Measurements from ENCODE around the gene KCNH8.

KCNH8 gene

GRCh38 chr3:19487386-19487785 lies 339.1 kb downstream of the KCNH8 start:
- no peaks in the 10 kb centered on the region for H3K27me3 ChIP-seq (ENCODE audit: insufficient read depth, low read length)
- WGBS, result 94% methylated on average over 6 of the region's 6 CpGs
- H3K9me3 ChIP-seq (ENCODE audit: insufficient read depth, low read depth, low read length), result no peaks in the 10 kb centered on the region
- no peak overlapping the region for H3K9ac ChIP-seq (ENCODE audit: low read depth, low read length)
- H3K4me1 ChIP-seq (ENCODE audit: insufficient read depth, low read length), result no peaks in the 10 kb centered on the region
- no peak overlapping the region for H3K27ac ChIP-seq (ENCODE audit: low read depth, low read length)
- H3K36me3 ChIP-seq (ENCODE audit: insufficient read depth, low read length), result no peaks in the 10 kb centered on the region
- H3K4me3 ChIP-seq (ENCODE audit: low read length), result no peak overlapping the region

- no peaks in the 10 kb centered on the region for H3K27me3 ChIP-seq (ENCODE audit: insufficient read depth, low read length)
- no peak overlapping the region for H3K4me3 ChIP-seq (ENCODE audit: low read length)
- H3K36me3 ChIP-seq (ENCODE audit: insufficient read depth, low read length), result no peaks in the 10 kb centered on the region
- no peaks in the 10 kb centered on the region for H3K9me3 ChIP-seq (ENCODE audit: insufficient read depth, low read depth, low read length)
- 95% methylated on average over 4 of the region's 4 CpGs for WGBS
- H3K4me1 ChIP-seq (ENCODE audit: insufficient read depth, low read length), result no peaks in the 10 kb centered on the region
- H3K9ac ChIP-seq (ENCODE audit: low read depth, low read length), result no peak overlapping the region
- no peak overlapping the region for H3K27ac ChIP-seq (ENCODE audit: low read depth, low read length)
Measured at GRCh38 chr3:19488939-19489338, 340.6 kb downstream of the KCNH8 start.

GRCh38 chr3:19489936-19490335 lies 341.6 kb downstream of the KCNH8 start:
- no peaks in the 10 kb centered on the region for H3K36me3 ChIP-seq (ENCODE audit: insufficient read depth, low read length)
- no peak overlapping the region for H3K9ac ChIP-seq (ENCODE audit: low read depth, low read length)
- H3K4me1 ChIP-seq (ENCODE audit: insufficient read depth, low read length), result no peaks in the 10 kb centered on the region
- 93% methylated on average over 13 of the region's 13 CpGs for WGBS
- H3K9me3 ChIP-seq (ENCODE audit: insufficient read depth, low read depth, low read length), result no peaks in the 10 kb centered on the region
- no peak overlapping the region for H3K4me3 ChIP-seq (ENCODE audit: low read length)
- no peak overlapping the region for H3K27ac ChIP-seq (ENCODE audit: low read depth, low read length)
- H3K27me3 ChIP-seq (ENCODE audit: insufficient read depth, low read length), result no peaks in the 10 kb centered on the region

- Histone ChIP-seq H3K4me1 (ENCODE audit: insufficient read depth, low read length) (no peaks in the 10 kb centered on the region), H3K4me3 (ENCODE audit: low read length) (no peak overlapping the region), H3K9me3 (ENCODE audit: insufficient read depth, low read depth, low read length) (no peaks in the 10 kb centered on the region), H3K27me3 (ENCODE audit: insufficient read depth, low read length) (no peaks in the 10 kb centered on the region), H3K9ac (ENCODE audit: low read depth, low read length) (no peak overlapping the region), H3K36me3 (ENCODE audit: insufficient read depth, low read length) (no peaks in the 10 kb centered on the region), H3K27ac (ENCODE audit: low read depth, low read length) (no peak overlapping the region)
- WGBS, result 92% methylated on average over 1 of the region's 1 CpG
Measured at GRCh38 chr3:19506171-19506570, 357.9 kb downstream of the KCNH8 start.

- Histone ChIP-seq H3K27me3 (ENCODE audit: insufficient read depth, low read length) (no peaks in the 10 kb centered on the region), H3K36me3 (ENCODE audit: insufficient read depth, low read length) (no peaks in the 10 kb centered on the region), H3K27ac (ENCODE audit: low read depth, low read length) (no peak overlapping the region), H3K4me3 (ENCODE audit: low read length) (no peak overlapping the region), H3K4me1 (ENCODE audit: insufficient read depth, low read length) (no peaks in the 10 kb centered on the region), H3K9ac (ENCODE audit: low read depth, low read length) (no peak overlapping the region), H3K9me3 (ENCODE audit: insufficient read depth, low read depth, low read length) (no peaks in the 10 kb centered on the region)
- WGBS, result 96% methylated on average over 1 of the region's 1 CpG
Measured at GRCh38 chr3:19522305-19522704, 374.0 kb downstream of the KCNH8 start.

- Histone ChIP-seq H3K27me3 (ENCODE audit: insufficient read depth, low read length) (no peaks in the 10 kb centered on the region), H3K9ac (ENCODE audit: low read depth, low read length) (no peak overlapping the region), H3K4me3 (ENCODE audit: low read length) (no peak overlapping the region), H3K4me1 (ENCODE audit: insufficient read depth, low read length) (no peaks in the 10 kb centered on the region), H3K36me3 (ENCODE audit: insufficient read depth, low read length) (no peaks in the 10 kb centered on the region), H3K9me3 (ENCODE audit: insufficient read depth, low read depth, low read length) (no peaks in the 10 kb centered on the region), H3K27ac (ENCODE audit: low read depth, low read length) (no peak overlapping the region)
- WGBS, result 81% methylated on average over 2 of the region's 3 CpGs
Measured at GRCh38 chr3:19526071-19526470, 377.8 kb downstream of the KCNH8 start.

GRCh38 chr3:19527746-19528145 lies 379.4 kb downstream of the KCNH8 start:
- Histone ChIP-seq H3K27me3 (ENCODE audit: insufficient read depth, low read length) (no peaks in the 10 kb centered on the region), H3K4me1 (ENCODE audit: insufficient read depth, low read length) (no peaks in the 10 kb centered on the region), H3K9me3 (ENCODE audit: insufficient read depth, low read depth, low read length) (no peaks in the 10 kb centered on the region), H3K36me3 (ENCODE audit: insufficient read depth, low read length) (no peaks in the 10 kb centered on the region), H3K9ac (ENCODE audit: low read depth, low read length) (no peak overlapping the region), H3K4me3 (ENCODE audit: low read length) (no peak overlapping the region), H3K27ac (ENCODE audit: low read depth, low read length) (no peak overlapping the region)
- WGBS, result 91% methylated on average over 1 of the region's 1 CpG

GRCh38 chr3:19531426-19531825 lies 383.1 kb downstream of the KCNH8 start:
- H3K4me3 ChIP-seq (ENCODE audit: low read length), result no peak overlapping the region
- H3K9ac ChIP-seq (ENCODE audit: low read depth, low read length), result no peak overlapping the region
- H3K27me3 ChIP-seq (ENCODE audit: insufficient read depth, low read length), result no peaks in the 10 kb centered on the region
- H3K27ac ChIP-seq (ENCODE audit: low read depth, low read length), result no peak overlapping the region
- no peaks in the 10 kb centered on the region for H3K4me1 ChIP-seq (ENCODE audit: insufficient read depth, low read length)
- 95% methylated on average over 1 of the region's 1 CpG for WGBS
- H3K36me3 ChIP-seq (ENCODE audit: insufficient read depth, low read length), result no peaks in the 10 kb centered on the region
- no peaks in the 10 kb centered on the region for H3K9me3 ChIP-seq (ENCODE audit: insufficient read depth, low read depth, low read length)

- 88% methylated on average over 2 of the region's 2 CpGs for WGBS
- no peaks in the 10 kb centered on the region for H3K27me3 ChIP-seq (ENCODE audit: insufficient read depth, low read length)
- no peaks in the 10 kb centered on the region for H3K4me1 ChIP-seq (ENCODE audit: insufficient read depth, low read length)
- H3K9ac ChIP-seq (ENCODE audit: low read depth, low read length), result no peak overlapping the region
- no peaks in the 10 kb centered on the region for H3K36me3 ChIP-seq (ENCODE audit: insufficient read depth, low read length)
- no peaks in the 10 kb centered on the region for H3K9me3 ChIP-seq (ENCODE audit: insufficient read depth, low read depth, low read length)
- no peak overlapping the region for H3K4me3 ChIP-seq (ENCODE audit: low read length)
- H3K27ac ChIP-seq (ENCODE audit: low read depth, low read length), result no peak overlapping the region
Measured at GRCh38 chr3:19539518-19540392, 391.4 kb downstream of the KCNH8 start.

GRCh38 chr3:19540464-19540863 lies 392.2 kb downstream of the KCNH8 start:
- H3K4me1 ChIP-seq (ENCODE audit: insufficient read depth, low read length), result no peaks in the 10 kb centered on the region
- no peaks in the 10 kb centered on the region for H3K36me3 ChIP-seq (ENCODE audit: insufficient read depth, low read length)
- WGBS, result 92% methylated on average over 3 of the region's 3 CpGs
- H3K9ac ChIP-seq (ENCODE audit: low read depth, low read length), result no peak overlapping the region
- H3K9me3 ChIP-seq (ENCODE audit: insufficient read depth, low read depth, low read length), result no peaks in the 10 kb centered on the region
- no peaks in the 10 kb centered on the region for H3K27me3 ChIP-seq (ENCODE audit: insufficient read depth, low read length)
- H3K27ac ChIP-seq (ENCODE audit: low read depth, low read length), result no peak overlapping the region
- no peak overlapping the region for H3K4me3 ChIP-seq (ENCODE audit: low read length)

GRCh38 chr3:19541284-19541683 lies 393.0 kb downstream of the KCNH8 start:
- H3K4me3 ChIP-seq (ENCODE audit: low read length), result no peak overlapping the region
- WGBS, result 92% methylated on average over 2 of the region's 2 CpGs
- no peak overlapping the region for H3K9ac ChIP-seq (ENCODE audit: low read depth, low read length)
- no peaks in the 10 kb centered on the region for H3K9me3 ChIP-seq (ENCODE audit: insufficient read depth, low read depth, low read length)
- no peak overlapping the region for H3K27ac ChIP-seq (ENCODE audit: low read depth, low read length)
- no peaks in the 10 kb centered on the region for H3K36me3 ChIP-seq (ENCODE audit: insufficient read depth, low read length)
- no peaks in the 10 kb centered on the region for H3K27me3 ChIP-seq (ENCODE audit: insufficient read depth, low read length)
- H3K4me1 ChIP-seq (ENCODE audit: insufficient read depth, low read length), result no peaks in the 10 kb centered on the region
